DOHH2 (cell line): ENCODE results near the gene VPS52.

Experiments
- EZH2phosphoT487 ChIP-seq: fragments of 200-600 bp; sonication (generic); IDR thresholded peaks from 2 replicates; pipeline ENCODE4 v1.6.1; 2017; ENCODE audit warnings: borderline replicate concordance, mild to moderate bottlenecking, antibody characterized with exemption, low read length, moderate library complexity, mixed read lengths
- TF ChIP-seq, protein P1 (sequence below): fragments of 200-600 bp; sonication (generic); IDR thresholded peaks from one replicate; pipeline ENCODE4 v1.5.1; 2014; ENCODE audit warnings: antibody characterized with exemption, mild to moderate bottlenecking, low read depth, low read length; ENCODE audit not compliant: poor library complexity, severe bottlenecking

DNA sequence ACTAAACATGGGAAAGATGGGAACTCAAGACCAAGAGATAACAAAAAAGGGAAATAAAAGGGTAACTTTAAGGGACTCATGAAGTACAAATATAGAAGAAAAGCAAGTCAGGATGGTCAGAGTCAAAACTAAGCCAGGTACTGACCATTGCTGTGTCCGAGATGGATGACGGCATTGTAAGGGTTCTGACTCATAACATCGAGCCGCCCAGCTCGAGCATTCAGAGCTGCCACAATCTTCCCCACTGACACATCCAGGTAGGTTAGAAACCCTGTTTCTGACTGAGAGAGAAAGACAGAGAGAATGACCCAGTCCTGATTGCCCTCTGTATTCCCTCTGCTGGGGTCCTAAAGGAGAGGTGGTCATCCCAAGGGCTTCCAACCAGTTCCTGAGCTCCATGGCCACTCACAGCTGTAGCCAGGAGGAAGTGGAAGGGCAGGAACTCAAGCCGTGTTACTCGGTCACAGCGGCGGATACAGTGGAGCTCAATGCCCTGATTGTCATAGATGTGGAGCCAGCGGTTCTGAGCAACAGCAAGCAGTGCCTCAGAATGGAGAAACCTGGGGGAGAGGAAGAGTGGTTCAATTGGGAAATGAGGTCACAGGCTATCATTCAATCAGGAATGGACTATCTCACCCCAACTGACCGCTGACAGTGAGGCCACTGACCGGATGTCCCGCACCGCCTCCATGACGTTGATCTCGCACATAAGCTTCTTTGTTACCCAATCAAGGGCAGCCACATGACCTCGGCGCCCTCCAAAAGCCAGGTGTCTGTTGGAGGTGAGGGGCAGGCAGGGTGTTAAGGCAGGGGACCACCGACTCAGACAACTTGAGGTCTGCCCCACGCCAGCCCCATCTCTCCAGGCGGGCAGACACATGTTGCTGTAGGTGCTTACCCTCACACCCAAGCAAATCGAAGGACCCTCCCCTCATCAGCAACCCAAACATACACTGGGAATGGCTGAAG is 15.6 kb upstream of the VPS52 start:
- TF ChIP-seq, protein P1, sequence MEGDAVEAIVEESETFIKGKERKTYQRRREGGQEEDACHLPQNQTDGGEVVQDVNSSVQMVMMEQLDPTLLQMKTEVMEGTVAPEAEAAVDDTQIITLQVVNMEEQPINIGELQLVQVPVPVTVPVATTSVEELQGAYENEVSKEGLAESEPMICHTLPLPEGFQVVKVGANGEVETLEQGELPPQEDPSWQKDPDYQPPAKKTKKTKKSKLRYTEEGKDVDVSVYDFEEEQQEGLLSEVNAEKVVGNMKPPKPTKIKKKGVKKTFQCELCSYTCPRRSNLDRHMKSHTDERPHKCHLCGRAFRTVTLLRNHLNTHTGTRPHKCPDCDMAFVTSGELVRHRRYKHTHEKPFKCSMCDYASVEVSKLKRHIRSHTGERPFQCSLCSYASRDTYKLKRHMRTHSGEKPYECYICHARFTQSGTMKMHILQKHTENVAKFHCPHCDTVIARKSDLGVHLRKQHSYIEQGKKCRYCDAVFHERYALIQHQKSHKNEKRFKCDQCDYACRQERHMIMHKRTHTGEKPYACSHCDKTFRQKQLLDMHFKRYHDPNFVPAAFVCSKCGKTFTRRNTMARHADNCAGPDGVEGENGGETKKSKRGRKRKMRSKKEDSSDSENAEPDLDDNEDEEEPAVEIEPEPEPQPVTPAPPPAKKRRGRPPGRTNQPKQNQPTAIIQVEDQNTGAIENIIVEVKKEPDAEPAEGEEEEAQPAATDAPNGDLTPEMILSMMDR: no peak
- TF ChIP-seq EZH2phosphoT487: no peak
